Activated CD4-positive, alpha-beta T cell treated with anti-CD3 and anti-CD28 coated beads for 48 hours (primary cell): ENCODE results near the gene HDAC4.

Experiments
- DNase-seq: peaks from one replicate; pipeline ENCODE4 v3.0.0-alpha.2; 2020

The HDAC4 gene

GRCh38 chr2:239229545-239230279 lies 171.1 kb downstream of the HDAC4 start:
- DNase-seq: no peak

GRCh38 chr2:239227661-239228371 lies 173.0 kb downstream of the HDAC4 start:
- DNase-seq: no peak

GRCh38 chr2:239226677-239227581 lies 173.9 kb downstream of the HDAC4 start:
- no peak for DNase-seq

- DNase-seq: no peak
Measured at GRCh38 chr2:239225871-239226561, 174.8 kb downstream of the HDAC4 start.

- no peak for DNase-seq
Measured at GRCh38 chr2:239225371-239225851, 175.4 kb downstream of the HDAC4 start.

- no peak for DNase-seq
Measured at GRCh38 chr2:239224955-239225354, 175.9 kb downstream of the HDAC4 start.

GRCh38 chr2:239224199-239224570 lies 176.6 kb downstream of the HDAC4 start:
- no peak for DNase-seq

- no peak for DNase-seq
Measured at GRCh38 chr2:239223310-239224198, 177.3 kb downstream of the HDAC4 start.

- DNase-seq: no peak
Measured at GRCh38 chr2:239222706-239223309, 178.0 kb downstream of the HDAC4 start.

- DNase-seq: no peak
Measured at GRCh38 chr2:239222312-239222660, 178.5 kb downstream of the HDAC4 start.

GRCh38 chr2:239220981-239221396 lies 179.8 kb downstream of the HDAC4 start:
- no peak for DNase-seq

GRCh38 chr2:239220341-239220740 lies 180.5 kb downstream of the HDAC4 start:
- no peak for DNase-seq

- DNase-seq: peak; percentile 57
Measured at GRCh38 chr2:239216614-239217273, 184.1 kb downstream of the HDAC4 start.

GRCh38 chr2:239215988-239216613 lies 184.7 kb downstream of the HDAC4 start:
- no peak for DNase-seq

GRCh38 chr2:239215136-239215925 lies 185.5 kb downstream of the HDAC4 start:
- DNase-seq: no peak

- DNase-seq: no peak
Measured at GRCh38 chr2:239214725-239215124, 186.1 kb downstream of the HDAC4 start.

- no peak for DNase-seq
Measured at GRCh38 chr2:239213643-239214101, 187.1 kb downstream of the HDAC4 start.

- no peak for DNase-seq
Measured at GRCh38 chr2:239212929-239213642, 187.7 kb downstream of the HDAC4 start.
